Fibroblast of lung (primary cell): ENCODE data around the gene IMP3. TPM values are rescaled to one million over a fixed set of nuclear protein-coding genes. Genes with fewer than 3 reads are reported as not detected.
A peak's percentile ranks its signal among the peaks of the same experiment; 100 is the strongest.

Experiments used
- DNase-seq, 2 donors: peaks; one replicate each; pipeline versions ENCODE4 v3.0.0 to v3.0.0-alpha.2; 2010; ENCODE audit warnings: low read depth in 2 of 2
- H2AFZ ChIP-seq: 2 replicates; pipeline ENCODE4 v1.5.1; 2012; ENCODE audit warnings: low read length, control low read depth, inconsistent platforms
- H3K27ac ChIP-seq: 2 replicates; pipeline ENCODE4 v1.5.1; 2011; ENCODE audit warnings: low read length, control low read depth; ENCODE audit not compliant: insufficient read depth
- H3K27me3 ChIP-seq: 2 replicates; pipeline ENCODE4 v1.5.1; 2011; ENCODE audit warnings: mild to moderate bottlenecking, low read length; ENCODE audit not compliant: control insufficient read depth, insufficient read depth
- H3K36me3 ChIP-seq: 2 replicates; pipeline ENCODE4 v1.5.1; 2011; ENCODE audit warnings: low read length; ENCODE audit not compliant: control insufficient read depth, insufficient read depth
- H3K4me1 ChIP-seq: 2 replicates; pipeline ENCODE4 v1.5.1; 2011; ENCODE audit warnings: low read length; ENCODE audit not compliant: control insufficient read depth, insufficient read depth; ENCODE audit errors: extremely low read depth
- H3K4me2 ChIP-seq: 2 replicates; pipeline ENCODE4 v1.5.1; 2011; ENCODE audit warnings: low read length, control low read depth; ENCODE audit not compliant: insufficient read depth; ENCODE audit errors: extremely low read depth
- H3K4me3 ChIP-seq, 4 experiments: fragments of 200-600 bp in 1 of 4; sonication (generic) in 1 of 4; replicated peaks in 1 of 4; 2 replicates each; pipeline ENCODE4 v1.5.1; 2011 to 2016; ENCODE audit warnings: low read length in 4 of 4, low read depth in 3 of 4, mild to moderate bottlenecking in 3 of 4, control low read depth in 2 of 4, inconsistent platforms in 1 of 4, mixed read lengths in 1 of 4; ENCODE audit not compliant: insufficient read depth in 1 of 4; ENCODE audit errors: control extremely low read depth in 1 of 4
- H3K79me2 ChIP-seq: 2 replicates; pipeline ENCODE4 v1.5.1; 2012; ENCODE audit warnings: mild to moderate bottlenecking, low read length, inconsistent platforms; ENCODE audit not compliant: control insufficient read depth, insufficient read depth
- H3K9ac ChIP-seq: 2 replicates; pipeline ENCODE4 v1.5.1; 2011; ENCODE audit warnings: mild to moderate bottlenecking, low read length, control low read depth; ENCODE audit not compliant: insufficient read depth
- H3K9me3 ChIP-seq: 2 replicates; pipeline ENCODE4 v1.5.1; 2012; ENCODE audit warnings: low read depth, low read length; ENCODE audit not compliant: control insufficient read depth, insufficient read depth
- H4K20me1 ChIP-seq: 2 replicates; pipeline ENCODE4 v1.5.1; 2011; ENCODE audit warnings: low read length; ENCODE audit not compliant: control insufficient read depth, insufficient read depth; ENCODE audit errors: extremely low read depth
- CTCF ChIP-seq, 2 donors: IDR thresholded peaks in 1 of 2; conservative IDR thresholded peaks in 1 of 2; 1 replicate in 1 of 2; 2 replicates in 1 of 2; pipeline ENCODE4 v1.5.1; 2011 to 2012; ENCODE audit warnings: low read length in 2 of 2, control low read depth in 1 of 2, inconsistent platforms in 1 of 2, low read depth in 1 of 2, mild to moderate bottlenecking in 1 of 2
- EZH2 ChIP-seq: IDR thresholded peaks from 2 replicates; pipeline ENCODE4 v1.5.1; 2012; ENCODE audit warnings: low read length, control low read depth, mild to moderate bottlenecking; ENCODE audit errors: missing control alignments
- polyA plus RNA-seq, 2 donors: library from polyadenylated mRNA; depleted of rRNA in 1 of 2; stranded (reverse) in 1 of 2; unstranded in 1 of 2; fragments of >200 nt; gene quantifications; 2 replicates each; pipeline ENCODE4 v1.2.1, GENCODE V29; 2011 to 2012; ENCODE audit warnings: missing spikeins in 1 of 2
- total RNA-seq: library from RNA; depleted of rRNA; stranded (reverse); fragments of >200 nt; gene quantifications from 2 replicates; pipeline ENCODE4 v1.2.1, GENCODE V29; 2014

Gene IMP3
- total and polyA plus RNA-seq, 2 donors (not counting 1 experiment from before 2014, with no cell fraction given) = 34.0 to 45.1 TPM

GRCh38 chr15:75644376-75644775, 4.4 kb upstream of the IMP3 start:
- H3K36me3 ChIP-seq = no peaks in the 10 kb centered on the region
- H3K4me1 ChIP-seq = peaks cover 7% of the 10 kb centered on the region
- no peak overlapping the region for H3K4me3 ChIP-seq
- H3K27ac ChIP-seq = no peak overlapping the region
- peaks cover 29% of the 10 kb centered on the region for H3K79me2 ChIP-seq
- no peaks in the 10 kb centered on the region for H4K20me1 ChIP-seq
- no peaks in the 10 kb centered on the region for H3K27me3 ChIP-seq
- peak in 1 of 2 donors; percentile 20 for DNase-seq
- no peak overlapping the region for H3K4me2 ChIP-seq
- H3K9ac ChIP-seq = no peak overlapping the region
- no peaks in the 10 kb centered on the region for H3K9me3 ChIP-seq
- no peak overlapping the region for H2AFZ ChIP-seq
- no peak for TF ChIP-seq EZH2
- TF ChIP-seq CTCF (conservative IDR thresholded peaks at IDR 0.05 in 1 of 2, IDR thresholded peaks at IDR 0.05 in 1 of 2; ENCODE audit: low read depth in 1 of 2, low read length in 2 of 2) = no peak

DNA sequence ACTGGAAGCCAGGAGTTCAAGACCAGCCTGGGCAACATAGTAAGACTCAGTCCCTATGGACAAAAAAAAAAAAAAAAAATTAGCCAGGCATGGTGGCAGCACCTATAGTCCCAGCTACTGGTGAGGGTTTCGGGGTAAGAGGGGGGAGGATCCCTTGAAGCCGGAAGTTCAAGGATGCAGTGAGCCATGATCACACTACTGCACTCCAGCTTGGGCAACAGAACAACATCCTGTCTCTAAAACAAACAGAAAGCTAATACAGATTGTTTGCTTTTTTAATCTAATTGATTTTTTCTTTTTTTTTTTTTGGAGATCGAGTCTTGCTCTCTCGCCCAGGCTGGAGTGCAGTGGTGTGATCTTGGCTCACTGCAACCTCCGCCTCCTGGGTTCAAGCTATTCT, 1.6 kb upstream of the IMP3 start:
- no peak for TF ChIP-seq EZH2
- no peak for TF ChIP-seq CTCF (conservative IDR thresholded peaks at IDR 0.05 in 1 of 2, IDR thresholded peaks at IDR 0.05 in 1 of 2; ENCODE audit: low read depth in 1 of 2, low read length in 2 of 2)
- Histone ChIP-seq H3K9ac (no peak overlapping the region), H3K4me2 (no peak overlapping the region), H3K27me3 (no peaks in the 10 kb centered on the region), H3K4me3 (no peak overlapping the region), H3K9me3 (no peaks in the 10 kb centered on the region), H3K27ac (no peak overlapping the region), H2AFZ (no peak overlapping the region), H3K4me1 (peaks cover 8% of the 10 kb centered on the region), H3K36me3 (no peaks in the 10 kb centered on the region), H3K79me2 (peaks cover 34% of the 10 kb centered on the region), H4K20me1 (no peaks in the 10 kb centered on the region)
- no peak for DNase-seq

DNA sequence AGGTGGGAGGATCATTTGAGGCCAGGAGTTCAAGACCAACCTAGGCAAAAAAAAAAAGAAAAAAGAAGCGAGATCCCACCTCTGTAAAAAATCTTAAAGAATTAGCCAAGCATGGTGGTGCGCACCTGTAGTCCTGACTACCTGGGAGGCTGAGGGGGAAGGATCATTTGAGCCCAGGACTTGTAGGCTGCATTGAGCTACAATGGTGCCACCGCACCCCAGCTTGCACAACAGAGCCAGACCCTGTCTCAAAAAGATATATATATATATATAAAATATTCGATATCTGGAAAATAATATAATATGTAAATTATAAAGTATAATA, 1.1 kb upstream of the IMP3 start:
- DNase-seq = no peak
- TF ChIP-seq CTCF (conservative IDR thresholded peaks at IDR 0.05 in 1 of 2, IDR thresholded peaks at IDR 0.05 in 1 of 2; ENCODE audit: low read depth in 1 of 2, low read length in 2 of 2) (no peak), EZH2 (no peak)
- H3K27ac ChIP-seq = no peak overlapping the region
- H3K9me3 ChIP-seq = no peaks in the 10 kb centered on the region
- no peaks in the 10 kb centered on the region for H3K27me3 ChIP-seq
- no peak overlapping the region for H3K9ac ChIP-seq
- H3K4me1 ChIP-seq = peaks cover 4% of the 10 kb centered on the region
- no peaks in the 10 kb centered on the region for H3K36me3 ChIP-seq
- H3K79me2 ChIP-seq = peaks cover 30% of the 10 kb centered on the region
- H4K20me1 ChIP-seq = no peaks in the 10 kb centered on the region
- no peak overlapping the region for H2AFZ ChIP-seq
- no peak overlapping the region for H3K4me3 ChIP-seq
- no peak overlapping the region for H3K4me2 ChIP-seq
